WTC11 (cell line): ENCODE data around the gene SLC30A9. TPM values are rescaled to one million over a fixed set of nuclear protein-coding genes. Genes with fewer than 3 reads are reported as not detected.

ENCODE experiments used
- ATAC-seq: fragments of 200-7000 bp; cut with Tn5 transposase; 2 replicates; pipeline ENCODE4 v1.10.0; 2021; ENCODE audit warnings: mild to moderate bottlenecking, moderate library complexity
- CTCF ChIA-PET: fragments of 300-600 bp; sonication (Branson Sonifier 250); formaldehyde crosslinking; loops from one replicate; lab custom pipeline; 2021; ENCODE audit warnings: antibody characterized with exemption; lab: Charles Lee
- POLR2A ChIA-PET: fragments of 350-600 bp; sonication (Branson Sonifier 250); formaldehyde crosslinking; loops from one replicate; lab custom pipeline; 2021; ENCODE audit warnings: antibody characterized with exemption; lab: Charles Lee
- DNase-seq: peaks from one replicate; pipeline ENCODE4 v3.0.0; 2021; ENCODE audit warnings: low spot score
- H3K27ac Mint-ChIP-seq: 2 replicates; pipeline ENCODE4 v1.8.0; 2021; ENCODE audit warnings: mixed read lengths
- H3K27me3 Mint-ChIP-seq: 2 replicates; pipeline ENCODE4 v1.8.0; 2021; ENCODE audit warnings: low read depth, mild to moderate bottlenecking, moderate library complexity, mixed read lengths
- H3K36me3 Mint-ChIP-seq: 2 replicates; pipeline ENCODE4 v1.8.0; 2021; ENCODE audit warnings: mixed read lengths
- H3K4me1 Mint-ChIP-seq: 2 replicates; pipeline ENCODE4 v1.8.0; 2022; ENCODE audit warnings: mixed read lengths
- H3K4me3 Mint-ChIP-seq: 2 replicates; pipeline ENCODE4 v1.8.0; 2021; ENCODE audit warnings: mild to moderate bottlenecking, moderate library complexity, mixed read lengths
- H3K9me3 Mint-ChIP-seq: 2 replicates; pipeline ENCODE4 v1.8.0; 2021; ENCODE audit warnings: mixed read lengths
- AR ChIP-seq: fragments of 250-450 bp; sonication (Bioruptor Pico); IDR thresholded peaks from 2 replicates; pipeline ENCODE4 v1.9.0; 2021; ENCODE audit warnings: mild to moderate bottlenecking
- CBFB ChIP-seq: sonication (generic); formaldehyde crosslinking; IDR thresholded peaks from 2 replicates; pipeline ENCODE4 v1.8.1; 2022; ENCODE audit warnings: mild to moderate bottlenecking, low read depth, missing genetic modification reagents
- E2F5 ChIP-seq: sonication (generic); formaldehyde crosslinking; IDR thresholded peaks from 2 replicates; pipeline ENCODE4 v1.8.1; 2022; ENCODE audit warnings: mild to moderate bottlenecking, moderate library complexity, missing genetic modification reagents
- EMX1 ChIP-seq: fragments of 250-450 bp; sonication (Bioruptor Pico); IDR thresholded peaks from 2 replicates; pipeline ENCODE4 v1.8.0; 2021; ENCODE audit warnings: mild to moderate bottlenecking
- FOXP4 ChIP-seq: sonication (generic); formaldehyde crosslinking; IDR thresholded peaks from 2 replicates; pipeline ENCODE4 v1.8.0; 2022; ENCODE audit warnings: mild to moderate bottlenecking, missing genetic modification reagents
- NFYB ChIP-seq: sonication (generic); formaldehyde crosslinking; conservative IDR thresholded peaks from 2 replicates; pipeline ENCODE4 v1.8.0; 2022; ENCODE audit warnings: low read depth, missing genetic modification reagents
- PRDM15 ChIP-seq: sonication (generic); formaldehyde crosslinking; IDR thresholded peaks from 2 replicates; pipeline ENCODE4 v1.8.0; 2022; ENCODE audit warnings: missing genetic modification reagents
- PREB ChIP-seq: sonication (generic); formaldehyde crosslinking; IDR thresholded peaks from 2 replicates; pipeline ENCODE4 v1.8.1; 2022; ENCODE audit warnings: mild to moderate bottlenecking, missing genetic modification reagents, moderate library complexity, borderline replicate concordance
- STAT6 ChIP-seq: sonication (generic); formaldehyde crosslinking; conservative IDR thresholded peaks from 2 replicates; pipeline ENCODE4 v1.8.1; 2023; ENCODE audit warnings: mild to moderate bottlenecking, low read depth, missing genetic modification reagents, moderate library complexity
- TEAD1 ChIP-seq: sonication (generic); formaldehyde crosslinking; IDR thresholded peaks from 2 replicates; pipeline ENCODE4 v1.8.0; 2022; ENCODE audit warnings: mild to moderate bottlenecking, missing genetic modification reagents
- TEAD4 ChIP-seq: sonication (generic); formaldehyde crosslinking; IDR thresholded peaks from 2 replicates; pipeline ENCODE4 v1.8.0; 2022; ENCODE audit warnings: mild to moderate bottlenecking, missing genetic modification reagents
- ZBTB43 ChIP-seq: sonication (generic); formaldehyde crosslinking; IDR thresholded peaks from 2 replicates; pipeline ENCODE4 v1.8.1; 2023; ENCODE audit warnings: mild to moderate bottlenecking, missing genetic modification reagents
- ZNF121 ChIP-seq: sonication (generic); formaldehyde crosslinking; IDR thresholded peaks from 2 replicates; pipeline ENCODE4 v1.8.0; 2023; ENCODE audit warnings: missing genetic modification reagents
- ZNF232 ChIP-seq: sonication (generic); formaldehyde crosslinking; IDR thresholded peaks from 2 replicates; pipeline ENCODE4 v1.8.0; 2022; ENCODE audit warnings: mild to moderate bottlenecking, missing genetic modification reagents
- ZNF317 ChIP-seq: sonication (generic); formaldehyde crosslinking; IDR thresholded peaks from 2 replicates; pipeline ENCODE4 v1.8.1; 2023; ENCODE audit warnings: low read depth, mild to moderate bottlenecking, moderate library complexity, missing genetic modification reagents, borderline replicate concordance
- ZNF425 ChIP-seq: fragments of 250-450 bp; sonication (Bioruptor Pico); conservative IDR thresholded peaks from 2 replicates; pipeline ENCODE4 v1.9.0; 2021; ENCODE audit warnings: mild to moderate bottlenecking
- total RNA-seq: library from RNA; stranded (reverse); gene quantifications from 3 replicates; pipeline ENCODE4 v1.2.3, GENCODE V29; 2021

Gene SLC30A9
- total RNA-seq, 1 experiment from 2014 or later: 70.1 TPM

- POLR2A ChIA-PET: no interaction called here
- ATAC-seq (peak; percentile 52), DNase-seq (no peak)
- H3K4me1 Mint-ChIP-seq: peaks cover 55% of the 10 kb centered on the region
- H3K27me3 Mint-ChIP-seq: peaks cover 8% of the 10 kb centered on the region
- H3K27ac Mint-ChIP-seq: no peak overlapping the region
- no peaks in the 10 kb centered on the region for H3K36me3 Mint-ChIP-seq
- no peaks in the 10 kb centered on the region for H3K9me3 Mint-ChIP-seq
- CTCF ChIA-PET: interaction anchor here (1.2 to 1.4 kb wide), 2 partner anchors 9 to 22 kb away, joined by 3 read pairs; no protein-coding TSS in a partner anchor
- TF ChIP-seq STAT6 (CRISPR knock-in tag) (no peak), ZNF425 (CRISPR knock-in tag) (no peak), FOXP4 (no peak), TEAD4 (CRISPR knock-in tag) (no peak), ZBTB43 (CRISPR knock-in tag) (no peak), NFYB (CRISPR knock-in tag) (no peak), EMX1 (no peak), ZNF232 (no peak), E2F5 (CRISPR knock-in tag) (no peak), PREB (CRISPR knock-in tag) (no peak), TEAD1 (CRISPR knock-in tag) (no peak), CBFB (no peak), AR (no peak), ZNF121 (CRISPR knock-in tag) (no peak), PRDM15 (CRISPR knock-in tag) (no peak), ZNF317 (CRISPR knock-in tag) (no peak)
- TF ChIP-seq, all 79 proteins: peak for 0
- peak overlapping the region; percentile 42; the same call in 1 of the 2 replicates for H3K4me3 Mint-ChIP-seq
These were observed 5.2 kb upstream of the SLC30A9 start for GRCh38 chr4:41985151-41985550.
